CD4-positive, alpha-beta T cell treated with Interleukin-2 at 100 ng/mL for 4 hours (primary cell): ENCODE measurements around the gene MARCHF10.

Source experiments
- DNase-seq: peaks from one replicate; pipeline ENCODE4 v3.0.0-alpha.2; 2020; ENCODE audit warnings: low spot score

The MARCHF10 gene

GRCh38 chr17:62658136-62658920, 149.8 kb downstream of the MARCHF10 start:
- DNase-seq, result no peak

GRCh38 chr17:62657690-62658089, 150.4 kb downstream of the MARCHF10 start:
- DNase-seq, result no peak

GRCh38 chr17:62657145-62657665, 150.9 kb downstream of the MARCHF10 start:
- no peak for DNase-seq

- no peak for DNase-seq
These were observed 151.7 kb downstream of the MARCHF10 start for GRCh38 chr17:62656446-62656845.

- no peak for DNase-seq
These were observed 152.5 kb downstream of the MARCHF10 start for GRCh38 chr17:62655656-62656055.

GRCh38 chr17:62653826-62654761, 154.0 kb downstream of the MARCHF10 start:
- DNase-seq, result no peak

GRCh38 chr17:62653002-62653825, 154.9 kb downstream of the MARCHF10 start:
- peak; percentile 75 for DNase-seq

GRCh38 chr17:62652251-62653001, 155.7 kb downstream of the MARCHF10 start:
- DNase-seq, result peak; percentile 15
